Measurements from ENCODE around the gene FCRL6.

DNA sequence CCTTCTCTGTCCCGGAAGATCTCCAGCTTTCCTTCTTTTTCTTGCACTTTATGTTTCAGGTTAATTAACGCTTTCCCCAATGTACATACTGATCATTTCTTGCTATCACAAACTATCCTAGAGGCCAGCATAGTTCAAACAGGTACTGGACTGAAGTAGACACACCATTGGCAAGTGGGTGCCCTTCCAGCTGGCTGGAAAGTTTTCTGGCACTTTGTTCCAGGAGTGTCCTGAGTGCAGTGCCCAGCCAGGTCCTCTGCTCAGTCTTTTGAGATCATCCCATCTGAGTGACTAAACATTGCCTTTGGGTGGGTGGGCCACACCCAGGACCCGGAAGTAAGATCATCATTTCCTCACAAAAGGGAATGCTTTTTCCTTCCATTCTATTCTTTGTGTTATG is 36.4 kb upstream of the FCRL6 start:
- TF ChIP-seq, protein P1, sequence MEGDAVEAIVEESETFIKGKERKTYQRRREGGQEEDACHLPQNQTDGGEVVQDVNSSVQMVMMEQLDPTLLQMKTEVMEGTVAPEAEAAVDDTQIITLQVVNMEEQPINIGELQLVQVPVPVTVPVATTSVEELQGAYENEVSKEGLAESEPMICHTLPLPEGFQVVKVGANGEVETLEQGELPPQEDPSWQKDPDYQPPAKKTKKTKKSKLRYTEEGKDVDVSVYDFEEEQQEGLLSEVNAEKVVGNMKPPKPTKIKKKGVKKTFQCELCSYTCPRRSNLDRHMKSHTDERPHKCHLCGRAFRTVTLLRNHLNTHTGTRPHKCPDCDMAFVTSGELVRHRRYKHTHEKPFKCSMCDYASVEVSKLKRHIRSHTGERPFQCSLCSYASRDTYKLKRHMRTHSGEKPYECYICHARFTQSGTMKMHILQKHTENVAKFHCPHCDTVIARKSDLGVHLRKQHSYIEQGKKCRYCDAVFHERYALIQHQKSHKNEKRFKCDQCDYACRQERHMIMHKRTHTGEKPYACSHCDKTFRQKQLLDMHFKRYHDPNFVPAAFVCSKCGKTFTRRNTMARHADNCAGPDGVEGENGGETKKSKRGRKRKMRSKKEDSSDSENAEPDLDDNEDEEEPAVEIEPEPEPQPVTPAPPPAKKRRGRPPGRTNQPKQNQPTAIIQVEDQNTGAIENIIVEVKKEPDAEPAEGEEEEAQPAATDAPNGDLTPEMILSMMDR (conservative IDR thresholded peaks at IDR 0.05 in 1 of 2, IDR thresholded peaks at IDR 0.05 in 1 of 2; ENCODE audit: low read depth in 1 of 2, low read length in 2 of 2): no peak
- no peak for TF ChIP-seq EZH2 (IDR thresholded peaks at IDR 0.05; ENCODE audit: low read length, missing control alignments)

Measured in fibroblast of lung (primary cell).